Ishikawa (cell line): Measurements from ENCODE around the gene STARD8.

Source experiments
- CEBPB ChIP-seq: IDR thresholded peaks from 2 replicates; pipeline ENCODE4 v1.6.1; 2012
- CREB1 ChIP-seq: IDR thresholded peaks from 2 replicates; pipeline ENCODE4 v1.6.1; 2012; ENCODE audit warnings: low read depth
- EGR1 ChIP-seq: IDR thresholded peaks from 2 replicates; pipeline ENCODE4 v1.6.1; 2012
- EP300 ChIP-seq: IDR thresholded peaks from 2 replicates; pipeline ENCODE4 v1.6.1; 2012; ENCODE audit warnings: borderline replicate concordance
- FOXM1 ChIP-seq: IDR thresholded peaks from 2 replicates; pipeline ENCODE4 v1.6.1; 2012; ENCODE audit warnings: low read depth, borderline replicate concordance
- MAX ChIP-seq: IDR thresholded peaks from 2 replicates; pipeline ENCODE4 v1.6.1; 2012
- NFIC ChIP-seq: IDR thresholded peaks from 2 replicates; pipeline ENCODE4 v1.6.1; 2012
- RAD21 ChIP-seq: IDR thresholded peaks from 2 replicates; pipeline ENCODE4 v1.6.1; 2012; ENCODE audit warnings: low read depth
- REST ChIP-seq: IDR thresholded peaks from 2 replicates; pipeline ENCODE4 v1.6.1; 2012; ENCODE audit warnings: low read depth, mild to moderate bottlenecking
- TAF1 ChIP-seq: IDR thresholded peaks from 2 replicates; pipeline ENCODE4 v1.6.1; 2012; ENCODE audit warnings: low read depth, mild to moderate bottlenecking
- TCF12 ChIP-seq: IDR thresholded peaks from 2 replicates; pipeline ENCODE4 v1.6.1; 2012; ENCODE audit warnings: low read depth
- TEAD4 ChIP-seq: IDR thresholded peaks from 2 replicates; pipeline ENCODE4 v1.6.1; 2012
- USF1 ChIP-seq: IDR thresholded peaks from 2 replicates; pipeline ENCODE4 v1.6.1; 2012
- YY1 ChIP-seq: IDR thresholded peaks from 2 replicates; pipeline ENCODE4 v1.6.1; 2012; ENCODE audit warnings: low read depth
- ZBTB7A ChIP-seq: IDR thresholded peaks from 2 replicates; pipeline ENCODE4 v1.6.1; 2012; ENCODE audit warnings: low read depth

The STARD8 gene

GRCh38 chrX:68651110-68651509, 3.6 kb downstream of the STARD8 start:
- TF ChIP-seq YY1, result no peak

GRCh38 chrX:68652326-68653170, 5.1 kb downstream of the STARD8 start:
- TF ChIP-seq RAD21, result no peak
- TF ChIP-seq NFIC, result no peak
- no peak for TF ChIP-seq CEBPB
- TF ChIP-seq USF1, result no peak
- TF ChIP-seq EP300, result no peak
- TF ChIP-seq EGR1, result no peak
- no peak for TF ChIP-seq ZBTB7A

- TF ChIP-seq TCF12 (no peak), YY1 (no peak), FOXM1 (no peak), NFIC (no peak), EP300 (no peak), EGR1 (no peak), TAF1 (no peak), MAX (no peak), REST (no peak), TEAD4 (no peak), CREB1 (no peak), USF1 (no peak), ZBTB7A (no peak), RAD21 (no peak), CEBPB (no peak)
These were observed 7.2 kb downstream of the STARD8 start for GRCh38 chrX:68654693-68655092.

- no peak for TF ChIP-seq NFIC
These were observed 11.1 kb downstream of the STARD8 start for GRCh38 chrX:68658530-68658929.

- TF ChIP-seq FOXM1 (no peak), EGR1 (no peak), TAF1 (no peak), TEAD4 (no peak), CEBPB (no peak), USF1 (no peak), RAD21 (no peak), ZBTB7A (no peak), REST (no peak), TCF12 (no peak), MAX (no peak), YY1 (no peak), CREB1 (no peak), NFIC (no peak), EP300 (no peak)
These were observed 11.9 kb downstream of the STARD8 start for GRCh38 chrX:68659385-68659784.

- TF ChIP-seq TAF1 (no peak), FOXM1 (no peak), REST (no peak), MAX (no peak), USF1 (no peak), TCF12 (no peak), CEBPB (no peak), YY1 (no peak), ZBTB7A (no peak), NFIC (no peak)
These were observed 12.3 kb downstream of the STARD8 start for GRCh38 chrX:68659786-68660185.
